Parathyroid adenoma (tissue), 2 donors: ENCODE results near the gene ANXA9.

ENCODE experiments used
- H2AFZ ChIP-seq: fragments of 300-600 bp; sonication (generic); one replicate; pipeline ENCODE4 v1.7.0; 2017; ENCODE audit warnings: antibody characterized with exemption, mild to moderate bottlenecking
- H3K27ac ChIP-seq: fragments of 300-600 bp; sonication (generic); one replicate; pipeline ENCODE4 v1.7.0; 2017
- H3K27me3 ChIP-seq: fragments of 300-600 bp; sonication (generic); one replicate; pipeline ENCODE4 v1.7.0; 2017; ENCODE audit warnings: low read length; ENCODE audit not compliant: control insufficient read depth, insufficient read depth
- H3K36me3 ChIP-seq: fragments of 300-600 bp; sonication (generic); one replicate; pipeline ENCODE4 v1.7.0; 2017; ENCODE audit warnings: low read length; ENCODE audit not compliant: control insufficient read depth, insufficient read depth
- H3K4me1 ChIP-seq: fragments of 300-600 bp; sonication (generic); one replicate; pipeline ENCODE4 v1.7.0; 2017; ENCODE audit warnings: control low read depth
- H3K4me2 ChIP-seq: fragments of 300-600 bp; sonication (generic); one replicate; pipeline ENCODE4 v1.7.0; 2017; ENCODE audit warnings: low read length
- H3K4me3 ChIP-seq: fragments of 300-600 bp; sonication (generic); one replicate; pipeline ENCODE4 v1.7.0; 2017; ENCODE audit warnings: low read depth, low read length
- H3K79me2 ChIP-seq: fragments of 300-600 bp; sonication (generic); one replicate; pipeline ENCODE4 v1.7.0; 2017; ENCODE audit warnings: control low read depth
- H3K9ac ChIP-seq: fragments of 300-600 bp; sonication (generic); one replicate; pipeline ENCODE4 v1.7.0; 2017; ENCODE audit warnings: mild to moderate bottlenecking
- H3K9me3 ChIP-seq: fragments of 300-600 bp; sonication (generic); one replicate; pipeline ENCODE4 v1.7.0; 2017; ENCODE audit warnings: low read length; ENCODE audit not compliant: control insufficient read depth
- CTCF ChIP-seq: fragments of 300-600 bp; sonication (generic); IDR thresholded peaks from one replicate; pipeline ENCODE4 v1.7.0; 2017; ENCODE audit warnings: antibody characterized with exemption, mild to moderate bottlenecking
- donor health status: primary hyperparathyroidism.

The ANXA9 gene

GRCh38 chr1:150971583-150972416, 10.3 kb upstream of the ANXA9 start:
- H3K9ac ChIP-seq: no peak overlapping the region
- H3K79me2 ChIP-seq: peaks cover 13% of the 10 kb centered on the region
- TF ChIP-seq CTCF: no peak
- H3K27me3 ChIP-seq: no peaks in the 10 kb centered on the region
- H3K27ac ChIP-seq: peak overlapping the region; percentile 72
- no peak overlapping the region for H3K4me3 ChIP-seq
- H3K4me2 ChIP-seq: peak overlapping the region; percentile 89
- H3K4me1 ChIP-seq: peaks cover 19% of the 10 kb centered on the region
- no peak overlapping the region for H2AFZ ChIP-seq
- no peaks in the 10 kb centered on the region for H3K9me3 ChIP-seq
- no peaks in the 10 kb centered on the region for H3K36me3 ChIP-seq

- Histone ChIP-seq H3K27ac (peak overlapping the region; percentile 72), H3K79me2 (peaks cover 13% of the 10 kb centered on the region), H3K4me1 (peaks cover 24% of the 10 kb centered on the region), H3K4me3 (peak overlapping the region; percentile 79), H3K9me3 (no peaks in the 10 kb centered on the region), H2AFZ (no peak overlapping the region), H3K36me3 (no peaks in the 10 kb centered on the region), H3K27me3 (no peaks in the 10 kb centered on the region), H3K9ac (no peak overlapping the region), H3K4me2 (peak overlapping the region; percentile 89)
- TF ChIP-seq CTCF: no peak
Measured at GRCh38 chr1:150972417-150972940, 9.6 kb upstream of the ANXA9 start.

- Histone ChIP-seq H3K4me1 (peaks cover 25% of the 10 kb centered on the region), H3K9ac (no peak overlapping the region), H3K4me2 (peak overlapping the region; percentile 89), H3K4me3 (peak overlapping the region; percentile 79), H2AFZ (no peak overlapping the region), H3K27ac (peak overlapping the region; percentile 66), H3K36me3 (no peaks in the 10 kb centered on the region), H3K27me3 (no peaks in the 10 kb centered on the region), H3K9me3 (no peaks in the 10 kb centered on the region), H3K79me2 (peaks cover 13% of the 10 kb centered on the region)
- TF ChIP-seq CTCF: no peak
Measured at GRCh38 chr1:150973258-150973835, 8.7 kb upstream of the ANXA9 start.

GRCh38 chr1:150973836-150974579, 8.1 kb upstream of the ANXA9 start:
- Histone ChIP-seq H2AFZ (peak overlapping the region; percentile 73), H3K27me3 (no peaks in the 10 kb centered on the region), H3K36me3 (no peaks in the 10 kb centered on the region), H3K9me3 (no peaks in the 10 kb centered on the region), H3K4me3 (peak overlapping the region; percentile 79), H3K79me2 (peaks cover 13% of the 10 kb centered on the region), H3K27ac (peak overlapping the region; percentile 66), H3K4me2 (peak overlapping the region; percentile 89), H3K4me1 (peaks cover 25% of the 10 kb centered on the region), H3K9ac (no peak overlapping the region)
- no peak for TF ChIP-seq CTCF
